Measurements from ENCODE around the gene JAZF1.
A peak's percentile ranks its signal among the peaks of the same experiment; 100 is the strongest.

The JAZF1 gene

DNA sequence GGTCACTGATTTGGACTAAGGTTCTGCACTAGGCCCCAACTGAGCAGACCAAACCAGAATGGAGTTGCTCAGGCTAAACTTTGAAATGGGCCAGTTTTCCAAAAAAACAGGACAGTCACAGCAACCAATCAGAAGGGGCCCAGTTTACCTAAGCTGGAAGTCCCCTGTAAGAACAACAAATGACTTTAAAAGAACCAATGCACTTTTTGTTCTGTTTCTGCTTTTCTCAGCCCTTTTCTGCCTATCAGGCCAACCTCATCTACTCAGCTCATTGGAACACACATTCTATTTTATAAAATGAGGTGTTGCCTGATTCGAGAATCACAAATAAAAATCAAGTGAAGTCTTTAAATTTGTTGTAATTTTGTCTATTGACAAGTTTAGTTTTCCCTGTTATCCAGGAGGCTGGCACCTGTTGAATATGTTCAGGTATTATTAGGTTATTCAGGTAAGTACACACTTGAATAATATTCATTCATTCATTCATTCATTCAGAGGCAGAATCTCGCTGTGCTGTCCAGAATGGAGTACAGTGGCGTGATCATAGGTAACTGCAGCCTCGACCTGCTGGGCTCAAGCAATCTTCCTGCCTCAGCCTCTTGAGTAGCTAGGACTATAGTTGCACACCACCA is 271.9 kb downstream of the JAZF1 start:
- Histone ChIP-seq H2AFZ (ENCODE audit: low read depth) (no peak overlapping the region), H4K20me1 (ENCODE audit: insufficient read depth) (no peaks in the 10 kb centered on the region), H3K27me3 (ENCODE audit: insufficient read depth, low read depth) (no peaks in the 10 kb centered on the region), H3K36me3 (ENCODE audit: insufficient read depth) (no peaks in the 10 kb centered on the region), H3K4me2 (no peak overlapping the region), H3K79me2 (ENCODE audit: insufficient read depth, low read depth) (no peaks in the 10 kb centered on the region), H3K4me3 (IDR thresholded peaks at IDR 0.05; ENCODE audit: insufficient read depth, low read depth, low read length) (no peak overlapping the region), H3K9ac (no peak overlapping the region), H3K4me1 (ENCODE audit: low read depth, poor library complexity, severe bottlenecking) (peaks cover 11% of the 10 kb centered on the region), H3K27ac (no peak overlapping the region)
- TF ChIP-seq, protein P1, sequence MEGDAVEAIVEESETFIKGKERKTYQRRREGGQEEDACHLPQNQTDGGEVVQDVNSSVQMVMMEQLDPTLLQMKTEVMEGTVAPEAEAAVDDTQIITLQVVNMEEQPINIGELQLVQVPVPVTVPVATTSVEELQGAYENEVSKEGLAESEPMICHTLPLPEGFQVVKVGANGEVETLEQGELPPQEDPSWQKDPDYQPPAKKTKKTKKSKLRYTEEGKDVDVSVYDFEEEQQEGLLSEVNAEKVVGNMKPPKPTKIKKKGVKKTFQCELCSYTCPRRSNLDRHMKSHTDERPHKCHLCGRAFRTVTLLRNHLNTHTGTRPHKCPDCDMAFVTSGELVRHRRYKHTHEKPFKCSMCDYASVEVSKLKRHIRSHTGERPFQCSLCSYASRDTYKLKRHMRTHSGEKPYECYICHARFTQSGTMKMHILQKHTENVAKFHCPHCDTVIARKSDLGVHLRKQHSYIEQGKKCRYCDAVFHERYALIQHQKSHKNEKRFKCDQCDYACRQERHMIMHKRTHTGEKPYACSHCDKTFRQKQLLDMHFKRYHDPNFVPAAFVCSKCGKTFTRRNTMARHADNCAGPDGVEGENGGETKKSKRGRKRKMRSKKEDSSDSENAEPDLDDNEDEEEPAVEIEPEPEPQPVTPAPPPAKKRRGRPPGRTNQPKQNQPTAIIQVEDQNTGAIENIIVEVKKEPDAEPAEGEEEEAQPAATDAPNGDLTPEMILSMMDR (conservative IDR thresholded peaks at IDR 0.05; ENCODE audit: low read depth, low read length), result no peak

- H4K20me1 ChIP-seq (ENCODE audit: insufficient read depth), result no peaks in the 10 kb centered on the region
- no peak overlapping the region for H2AFZ ChIP-seq (ENCODE audit: low read depth)
- H3K27ac ChIP-seq, result no peak overlapping the region
- H3K4me2 ChIP-seq, result no peak overlapping the region
- H3K79me2 ChIP-seq (ENCODE audit: insufficient read depth, low read depth), result no peaks in the 10 kb centered on the region
- H3K4me1 ChIP-seq (ENCODE audit: low read depth, poor library complexity, severe bottlenecking), result peaks cover 22% of the 10 kb centered on the region
- H3K27me3 ChIP-seq (ENCODE audit: insufficient read depth, low read depth), result no peaks in the 10 kb centered on the region
- TF ChIP-seq, protein P1 (conservative IDR thresholded peaks at IDR 0.05; ENCODE audit: low read depth, low read length), result no peak
- H3K36me3 ChIP-seq (ENCODE audit: insufficient read depth), result no peaks in the 10 kb centered on the region
- H3K4me3 ChIP-seq (IDR thresholded peaks at IDR 0.05; ENCODE audit: insufficient read depth, low read depth, low read length), result no peak overlapping the region
- H3K9ac ChIP-seq, result no peak overlapping the region
These were observed 274.1 kb downstream of the JAZF1 start for GRCh38 chr7:27906385-27907091.

DNA sequence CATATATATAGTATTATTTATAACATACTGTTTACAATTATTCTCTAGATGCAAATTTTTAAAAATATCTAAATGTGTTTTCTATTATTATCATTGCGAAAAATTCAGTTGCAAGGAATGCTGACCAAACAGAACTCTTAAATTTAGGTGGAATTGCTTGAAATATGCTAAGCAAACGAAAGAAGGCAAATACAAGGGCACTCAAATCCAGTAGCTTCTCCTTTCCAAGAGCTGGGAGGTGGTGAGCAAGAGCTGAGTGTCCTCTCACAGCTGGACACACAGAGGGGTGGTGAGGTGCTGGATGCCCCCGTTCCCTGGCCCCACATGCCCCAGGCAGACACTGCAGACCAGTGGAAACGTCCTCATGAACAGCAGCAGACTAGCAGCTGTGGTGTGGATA is 274.6 kb downstream of the JAZF1 start:
- H3K36me3 ChIP-seq (ENCODE audit: insufficient read depth), result no peaks in the 10 kb centered on the region
- no peaks in the 10 kb centered on the region for H4K20me1 ChIP-seq (ENCODE audit: insufficient read depth)
- H3K27me3 ChIP-seq (ENCODE audit: insufficient read depth, low read depth), result no peaks in the 10 kb centered on the region
- peaks cover 28% of the 10 kb centered on the region for H3K4me1 ChIP-seq (ENCODE audit: low read depth, poor library complexity, severe bottlenecking)
- no peak overlapping the region for H3K27ac ChIP-seq
- H3K4me2 ChIP-seq, result no peak overlapping the region
- H3K4me3 ChIP-seq (IDR thresholded peaks at IDR 0.05; ENCODE audit: insufficient read depth, low read depth, low read length), result no peak overlapping the region
- no peak overlapping the region for H3K9ac ChIP-seq
- no peak overlapping the region for H2AFZ ChIP-seq (ENCODE audit: low read depth)
- TF ChIP-seq, protein P1 (conservative IDR thresholded peaks at IDR 0.05; ENCODE audit: low read depth, low read length), result no peak
- no peaks in the 10 kb centered on the region for H3K79me2 ChIP-seq (ENCODE audit: insufficient read depth, low read depth)

- Histone ChIP-seq H3K27ac (peak overlapping the region; percentile 58), H3K27me3 (ENCODE audit: insufficient read depth, low read depth) (no peaks in the 10 kb centered on the region), H2AFZ (ENCODE audit: low read depth) (no peak overlapping the region), H3K79me2 (ENCODE audit: insufficient read depth, low read depth) (no peaks in the 10 kb centered on the region), H4K20me1 (ENCODE audit: insufficient read depth) (no peaks in the 10 kb centered on the region), H3K36me3 (ENCODE audit: insufficient read depth) (no peaks in the 10 kb centered on the region), H3K4me1 (ENCODE audit: low read depth, poor library complexity, severe bottlenecking) (peaks cover 46% of the 10 kb centered on the region), H3K4me3 (IDR thresholded peaks at IDR 0.05; ENCODE audit: insufficient read depth, low read depth, low read length) (no peak overlapping the region), H3K4me2 (peak overlapping the region; percentile 55), H3K9ac (no peak overlapping the region)
- TF ChIP-seq, protein P1 (conservative IDR thresholded peaks at IDR 0.05; ENCODE audit: low read depth, low read length), result no peak
These were observed 279.4 kb downstream of the JAZF1 start for GRCh38 chr7:27901028-27901760.
